ENCODE measurements around the gene SETD2. TPM values are rescaled to one million over a fixed set of nuclear protein-coding genes. Genes with fewer than 3 reads are reported as not detected.

The SETD2 gene
- total and polyA plus RNA-seq, 2 of the 8 experiments (the other 6 are each of a cell fraction or from before 2014, with no cell fraction given), result 15.7 to 46.3 TPM

- no peak for DNase-seq (ENCODE audit: low read depth in 1 of 2, low spot score in 2 of 2)
- Histone ChIP-seq H4K20me1 (replicated peaks in 1 of 2; ENCODE audit: control insufficient read depth in 1 of 2, insufficient read depth in 2 of 2, low read length in 2 of 2) (peaks cover 3 to 9% of the 10 kb centered on the region in 2 experiments), H3K4me3 (ENCODE audit: extremely low read depth in 1 of 4, insufficient read depth in 2 of 4, low read depth in 3 of 4, low read length in 4 of 4) (no peak overlapping the region), H3K36me3 (ENCODE audit: control insufficient read depth in 2 of 4, insufficient read depth in 4 of 4, low read length in 3 of 4) (peaks cover 2 to 7% (median 4%) of the 10 kb centered on the region in 4 experiments; a peak in 4 of 8 replicates), H3K4me2 (ENCODE audit: insufficient read depth in 1 of 2, low read depth in 2 of 2, low read length in 2 of 2) (no peak overlapping the region), H3K4ac (replicated peaks; ENCODE audit: insufficient read length, low read depth, low read length) (no peak overlapping the region), H3K56ac (replicated peaks; ENCODE audit: insufficient read length, low read depth, low read length) (no peak overlapping the region), H3K18ac (ENCODE audit: extremely low read depth, low read length) (no peak overlapping the region), H3K14ac (ENCODE audit: insufficient read length) (no peak overlapping the region), H3K23ac (ENCODE audit: insufficient read length) (no peak overlapping the region), H2AK5ac (ENCODE audit: low read depth, low read length) (no peak overlapping the region), H4K8ac (ENCODE audit: extremely low read depth, insufficient read depth, low read length) (no peak overlapping the region), H3K4me1 (replicated peaks in 1 of 4; ENCODE audit: control insufficient read depth in 3 of 4, insufficient read depth in 4 of 4, low read length in 3 of 4) (peaks cover 0 to 3% (median 1%) of the 10 kb centered on the region in 4 experiments; a peak in 3 of 7 replicates), H2BK15ac (ENCODE audit: low read length) (no peak overlapping the region), H3K23me2 (ENCODE audit: low read depth, low read length) (no peaks in the 10 kb centered on the region), H3K9ac (replicated peaks in 1 of 4; ENCODE audit: extremely low read depth in 1 of 4, low read depth in 3 of 4, low read length in 3 of 4) (no peak overlapping the region), H2AFZ (ENCODE audit: low read length) (no peak overlapping the region), H2BK20ac (ENCODE audit: low read length) (no peak overlapping the region), H3K27me3 (replicated peaks in 1 of 4; ENCODE audit: control insufficient read depth in 3 of 4, extremely low read depth in 1 of 4, insufficient read depth in 3 of 4, low read length in 3 of 4) (no peaks in the 10 kb centered on the region), H3K79me2 (ENCODE audit: control insufficient read depth in 1 of 2, insufficient read depth in 2 of 2, low read length in 2 of 2) (no peaks in the 10 kb centered on the region), H2BK12ac (ENCODE audit: low read depth, low read length) (no peak overlapping the region), H2BK5ac (ENCODE audit: low read depth, low read length) (no peak overlapping the region), H3K79me1 (ENCODE audit: low read depth, low read length) (no peaks in the 10 kb centered on the region), H4K91ac (replicated peaks; ENCODE audit: insufficient read length, low read length) (no peak overlapping the region), H3K9me3 (ENCODE audit: insufficient read depth in 2 of 2, low read depth in 1 of 2, low read length in 1 of 2) (no peaks in the 10 kb centered on the region), H4K5ac (ENCODE audit: insufficient read length, low read depth, low read length) (no peak overlapping the region), H2BK120ac (replicated peaks; ENCODE audit: low read depth, low read length) (no peak overlapping the region), H3K27ac (ENCODE audit: low read depth, low read length) (no peak overlapping the region)
- WGBS, 2 experiments (ENCODE audit: extremely low coverage in 1 of 2, insufficient coverage in 1 of 2, insufficient read length in 1 of 2, insufficient replicate concordance in 2 of 2, low coverage in 1 of 2, low lambda C conversion rate in 2 of 2, missing lambda C conversion rate in 1 of 2), result 96% methylated on average over 12 of the region's 22 CpGs; no CpG with 5 or more reads in 1 of the 2 experiments
- CTCF ChIA-PET (ENCODE audit: partially characterized antibody), result interaction anchor here (1.3 to 14.2 kb wide), 4 partner anchors 13 to 279 kb away, joined by 3 to 130 read pairs (median 54); partner anchors contain the start of genes CCDC12 and NBEAL2
- FAIRE-seq, result no peak
- POLR2A ChIA-PET (ENCODE audit: partially characterized antibody), result interaction anchor here (0.7 to 1.4 kb wide), 5 partner anchors 8 to 310 kb away, joined by 3 to 5 read pairs (median 3); partner anchors contain the start of gene NBEAL2
- TF ChIP-seq RXRA (IDR thresholded peaks at IDR 0.05; ENCODE audit: insufficient read depth, low read depth, low read length) (no peak), ATF3 (IDR thresholded peaks at IDR 0.05; ENCODE audit: insufficient read depth, low read depth, low read length) (no peak), GABPA (IDR thresholded peaks at IDR 0.05; ENCODE audit: borderline replicate concordance, insufficient read depth, low read length) (no peak), JUN (IDR thresholded peaks at IDR 0.05; ENCODE audit: low read depth, low read length) (no peak), CBX5 (IDR thresholded peaks at IDR 0.05; ENCODE audit: low read depth, low read length) (no peak), POLR2AphosphoS5 (IDR thresholded peaks at IDR 0.05; ENCODE audit: low read depth, low read length) (no peak), SP2 (IDR thresholded peaks at IDR 0.05; ENCODE audit: low read length) (no peak), PHF8 (conservative IDR thresholded peaks at IDR 0.05; ENCODE audit: low read depth, low read length) (no peak), BACH1 (IDR thresholded peaks at IDR 0.05; ENCODE audit: low read length) (no peak), NRF1 (IDR thresholded peaks at IDR 0.05; ENCODE audit: low read depth, low read length) (no peak), FOSL1 (IDR thresholded peaks at IDR 0.05; ENCODE audit: insufficient read depth, low read depth, low read length) (no peak), SIX5 (IDR thresholded peaks at IDR 0.05; ENCODE audit: low read depth, low read length) (no peak)
These were observed 167.9 kb downstream of the SETD2 start for GRCh38 chr3:46995901-46996562.

All from H1 (cell line).